KOPT-K1 (cell line): ENCODE results near the gene GSTK1.

Source experiments
- H3K27ac ChIP-seq: fragments of 200-600 bp; sonication (generic); 2 replicates; pipeline ENCODE4 v1.5.1; 2016; ENCODE audit warnings: antibody characterized with exemption, mild to moderate bottlenecking, low read depth, low read length; ENCODE audit not compliant: poor library complexity, severe bottlenecking
- H3K36me3 ChIP-seq: fragments of 200-600 bp; sonication (generic); 2 replicates; pipeline ENCODE4 v1.5.1; 2017; ENCODE audit warnings: antibody characterized with exemption, mild to moderate bottlenecking, low read length, moderate library complexity; ENCODE audit not compliant: insufficient read depth
- H3K9me3 ChIP-seq: fragments of 200-600 bp; sonication (generic); 2 replicates; pipeline ENCODE4 v1.5.1; 2017; ENCODE audit warnings: antibody characterized with exemption, low read length, mild to moderate bottlenecking; ENCODE audit not compliant: insufficient read depth, poor library complexity, severe bottlenecking

The GSTK1 gene

DNA sequence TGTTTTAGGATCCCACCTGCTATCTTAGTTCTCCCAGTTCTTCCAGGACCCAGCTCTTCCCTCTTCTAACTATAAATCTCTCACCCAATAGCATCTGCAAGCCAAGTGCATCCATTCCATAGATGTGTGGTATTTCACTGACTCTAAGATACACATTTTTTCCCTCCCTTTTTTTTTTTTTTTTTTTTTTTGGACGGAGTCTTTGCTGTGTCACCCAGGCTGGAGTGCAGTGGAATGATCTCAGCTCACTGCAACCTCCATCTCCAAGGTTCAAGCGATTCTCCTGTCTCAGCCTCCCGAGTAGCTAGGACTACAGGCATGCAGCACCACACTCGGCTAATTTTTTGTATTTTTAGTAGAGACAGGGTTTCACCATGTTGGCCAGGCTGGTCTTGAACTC lies 26.6 kb downstream of the GSTK1 start:
- Histone ChIP-seq H3K9me3 (peaks cover 13% of the 10 kb centered on the region), H3K36me3 (peaks cover 56% of the 10 kb centered on the region), H3K27ac (peak overlapping the region; percentile 95)

GRCh38 chr7:143290293-143290692 lies 27.1 kb downstream of the GSTK1 start:
- H3K27ac ChIP-seq = peak overlapping the region; percentile 95
- H3K36me3 ChIP-seq = peaks cover 60% of the 10 kb centered on the region
- H3K9me3 ChIP-seq = peaks cover 13% of the 10 kb centered on the region

DNA sequence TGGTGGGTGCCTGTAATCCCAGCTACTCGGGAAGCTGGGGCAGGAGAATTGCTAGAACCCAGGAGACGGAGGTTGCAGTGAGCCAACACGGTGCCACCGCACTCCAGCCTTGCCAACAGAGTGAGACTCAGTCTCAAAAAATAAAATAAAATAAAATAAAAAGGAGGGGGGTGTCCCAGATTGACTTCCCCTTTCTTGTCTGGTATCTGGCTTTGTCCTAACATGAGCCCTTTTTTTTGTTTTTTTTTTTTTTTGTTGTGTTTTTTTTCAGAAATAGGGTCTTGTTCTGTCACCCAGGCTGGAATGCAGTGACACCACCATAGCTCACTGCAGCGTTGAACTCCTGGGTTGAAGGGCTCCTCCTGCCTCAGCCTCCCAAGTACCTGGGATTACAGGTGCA lies 29.6 kb downstream of the GSTK1 start:
- H3K27ac ChIP-seq = no peak overlapping the region
- peaks cover 86% of the 10 kb centered on the region for H3K36me3 ChIP-seq
- H3K9me3 ChIP-seq = peaks cover under 1% of the 10 kb centered on the region

DNA sequence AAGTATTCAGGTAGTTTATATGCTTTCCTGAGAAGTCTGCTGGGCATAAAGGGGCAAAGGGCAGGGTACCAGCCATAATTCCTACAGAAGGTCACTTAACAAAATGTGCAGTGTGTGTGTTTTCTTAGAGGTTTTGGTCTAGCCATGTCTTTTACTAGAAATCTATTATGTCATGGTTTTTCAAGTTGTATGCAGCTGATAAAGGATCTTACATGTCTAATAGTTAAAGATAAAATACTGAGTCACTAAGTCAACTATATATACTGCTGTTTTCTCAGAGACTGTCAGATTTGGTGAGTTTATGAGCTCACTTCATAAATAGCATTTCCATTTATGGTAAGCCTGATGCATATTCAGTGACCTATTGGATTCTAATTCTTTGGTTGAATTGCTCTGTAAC lies 32.6 kb downstream of the GSTK1 start:
- Histone ChIP-seq H3K36me3 (peaks cover 100% of the 10 kb centered on the region), H3K27ac (no peak overlapping the region), H3K9me3 (no peaks in the 10 kb centered on the region)

GRCh38 chr7:143296686-143297085 lies 33.4 kb downstream of the GSTK1 start:
- no peak overlapping the region for H3K27ac ChIP-seq
- peaks cover 100% of the 10 kb centered on the region for H3K36me3 ChIP-seq
- no peaks in the 10 kb centered on the region for H3K9me3 ChIP-seq

DNA sequence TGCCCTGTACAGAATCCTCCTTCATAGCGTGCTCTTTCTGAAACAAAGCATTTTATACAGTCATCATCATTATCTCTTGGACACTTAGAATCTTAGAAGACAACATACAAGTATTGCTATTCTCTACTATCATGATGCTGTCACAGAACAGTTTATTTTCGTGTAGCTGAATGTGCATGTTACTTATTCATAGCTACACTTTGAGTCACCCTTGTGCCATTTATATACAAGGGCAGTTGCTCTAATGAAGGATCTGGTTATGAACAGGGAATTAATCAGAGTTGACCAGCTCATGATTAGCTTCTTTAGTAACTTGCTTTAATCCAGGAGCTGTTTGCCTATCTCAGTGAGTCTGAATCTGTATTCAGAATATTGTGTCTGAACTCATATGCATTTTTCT lies 36.1 kb downstream of the GSTK1 start:
- Histone ChIP-seq H3K36me3 (peaks cover 98% of the 10 kb centered on the region), H3K27ac (no peak overlapping the region), H3K9me3 (no peaks in the 10 kb centered on the region)

GRCh38 chr7:143299840-143300239 lies 36.6 kb downstream of the GSTK1 start:
- no peaks in the 10 kb centered on the region for H3K9me3 ChIP-seq
- no peak overlapping the region for H3K27ac ChIP-seq
- H3K36me3 ChIP-seq = peaks cover 98% of the 10 kb centered on the region

DNA sequence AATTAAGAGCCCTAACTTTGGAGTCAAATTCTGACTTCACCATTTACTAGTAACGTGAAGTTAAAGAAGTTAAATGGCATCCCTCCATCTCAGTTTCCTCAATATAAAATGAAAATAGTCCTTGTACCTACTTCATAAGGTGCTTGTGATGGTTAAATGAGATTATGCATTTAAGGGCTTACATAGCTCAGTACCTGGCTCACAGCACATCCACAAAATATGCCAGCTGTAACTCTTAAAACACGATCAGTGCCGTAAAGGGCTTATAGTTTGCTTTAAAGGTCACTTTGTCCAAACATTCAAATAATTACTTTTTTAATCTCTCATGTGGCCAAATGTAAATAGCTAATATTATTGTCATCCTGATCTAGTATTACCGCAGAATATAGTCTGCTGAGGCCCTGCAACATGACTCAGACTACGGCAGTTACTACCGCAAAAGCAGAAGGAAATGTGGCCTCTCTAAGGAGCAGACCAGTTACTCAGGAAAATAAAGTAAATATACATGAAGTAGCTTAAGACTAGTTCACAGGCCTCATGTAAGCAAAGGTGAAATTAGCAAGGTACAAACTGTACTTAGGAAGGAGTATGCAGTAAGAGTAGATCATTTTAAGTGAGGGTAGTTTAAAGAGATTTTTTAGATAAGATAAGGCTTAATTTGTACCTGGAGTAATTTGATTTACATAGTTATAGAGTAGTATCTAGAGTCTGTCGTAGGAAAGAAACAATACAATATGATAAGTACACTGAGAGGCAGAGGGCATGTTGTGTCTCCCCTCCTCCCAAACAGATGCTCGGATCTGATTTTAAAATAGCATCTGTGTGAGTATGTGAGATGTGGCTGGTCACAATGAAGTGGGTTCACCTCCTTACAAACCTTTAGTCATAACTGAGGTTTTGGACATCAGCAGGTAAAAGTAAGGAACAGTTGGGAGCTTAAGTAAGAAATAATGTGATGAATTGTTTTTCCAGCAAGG lies 38.0 kb downstream of the GSTK1 start:
- Histone ChIP-seq H3K9me3 (no peaks in the 10 kb centered on the region), H3K36me3 (peaks cover 98% of the 10 kb centered on the region), H3K27ac (no peak overlapping the region)

DNA sequence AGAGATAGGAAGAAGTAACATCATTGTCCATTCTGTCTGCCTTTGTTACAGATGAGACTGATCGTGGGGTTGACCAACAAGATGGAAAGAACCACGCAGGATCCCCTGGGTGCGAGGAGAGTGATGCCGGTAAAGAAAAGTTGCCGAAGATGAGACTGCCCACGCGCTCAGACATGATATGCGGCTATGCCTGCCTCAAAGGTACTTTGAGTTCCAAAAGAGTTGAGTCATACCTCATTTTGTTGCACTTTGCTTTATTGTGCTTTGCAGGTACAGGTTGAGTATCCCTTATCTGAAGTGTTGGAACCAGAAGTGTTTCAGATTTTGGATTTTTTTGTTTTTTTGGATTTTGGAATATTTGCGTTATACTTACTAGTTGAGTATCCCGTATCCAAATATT lies 40.5 kb downstream of the GSTK1 start:
- Histone ChIP-seq H3K27ac (no peak overlapping the region), H3K9me3 (no peaks in the 10 kb centered on the region), H3K36me3 (peaks cover 98% of the 10 kb centered on the region)

DNA sequence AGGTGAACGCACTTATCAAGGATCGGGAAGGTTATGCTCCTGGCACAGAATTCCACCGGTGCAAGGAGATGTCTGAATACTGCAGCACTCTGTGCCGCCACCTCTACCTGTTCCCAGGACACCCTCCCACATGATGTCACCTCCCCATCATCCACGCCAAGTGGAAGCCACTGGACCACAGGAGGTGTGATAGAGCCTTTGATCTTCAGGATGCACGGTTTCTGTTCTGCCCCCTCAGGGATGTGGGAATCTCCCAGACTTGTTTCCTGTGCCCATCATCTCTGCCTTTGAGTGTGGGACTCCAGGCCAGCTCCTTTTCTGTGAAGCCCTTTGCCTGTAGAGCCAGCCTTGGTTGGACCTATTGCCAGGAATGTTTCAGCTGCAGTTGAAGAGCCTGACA lies 41.7 kb downstream of the GSTK1 start:
- H3K9me3 ChIP-seq = no peaks in the 10 kb centered on the region
- peaks cover 98% of the 10 kb centered on the region for H3K36me3 ChIP-seq
- no peak overlapping the region for H3K27ac ChIP-seq

- H3K9me3 ChIP-seq = no peaks in the 10 kb centered on the region
- no peak overlapping the region for H3K27ac ChIP-seq
- H3K36me3 ChIP-seq = peaks cover 93% of the 10 kb centered on the region
These were observed 42.3 kb downstream of the GSTK1 start for GRCh38 chr7:143305423-143306070.

GRCh38 chr7:143308632-143309031 lies 45.4 kb downstream of the GSTK1 start:
- H3K36me3 ChIP-seq = peaks cover 64% of the 10 kb centered on the region
- no peaks in the 10 kb centered on the region for H3K9me3 ChIP-seq
- H3K27ac ChIP-seq = no peak overlapping the region

DNA sequence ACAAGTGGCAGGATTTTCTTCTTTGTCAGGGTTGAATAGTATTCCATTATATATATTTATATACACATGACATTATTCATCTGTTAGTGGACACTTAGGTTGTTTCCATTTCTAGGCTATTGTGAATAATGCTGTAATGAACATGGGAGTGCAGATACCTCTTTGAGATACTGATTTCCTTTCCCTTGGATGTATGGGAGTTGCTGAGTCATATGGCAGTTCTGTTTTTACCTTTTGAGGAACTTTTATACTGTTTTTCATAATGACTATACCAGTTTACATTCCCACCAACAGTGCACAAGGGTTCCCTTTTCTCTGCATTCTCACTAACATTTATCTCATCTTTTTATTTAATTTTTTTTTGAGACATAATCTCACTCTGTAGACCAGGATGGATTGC lies 50.9 kb downstream of the GSTK1 start:
- no peak overlapping the region for H3K27ac ChIP-seq

GRCh38 chr7:143315776-143316175 lies 52.5 kb downstream of the GSTK1 start, which contains the start of gene CLCN1:
CLCN1 (plus strand) TSS chr7:143316111; CDS start chr7:143316213, 102 bp downstream.
- Histone ChIP-seq H3K27ac (no peak within 1 kb of the TSS), H3K9me3 (no peaks in the 10 kb centered on the region), H3K36me3 (no peaks in the 10 kb centered on the region)

More for the DNA sequence above, 50.9 kb downstream of the GSTK1 start:
- Histone ChIP-seq H3K36me3 (peaks cover 9% of the 10 kb centered on the region; the same call in 1 of the 2 replicates), H3K9me3 (no peaks in the 10 kb centered on the region)

DNA sequence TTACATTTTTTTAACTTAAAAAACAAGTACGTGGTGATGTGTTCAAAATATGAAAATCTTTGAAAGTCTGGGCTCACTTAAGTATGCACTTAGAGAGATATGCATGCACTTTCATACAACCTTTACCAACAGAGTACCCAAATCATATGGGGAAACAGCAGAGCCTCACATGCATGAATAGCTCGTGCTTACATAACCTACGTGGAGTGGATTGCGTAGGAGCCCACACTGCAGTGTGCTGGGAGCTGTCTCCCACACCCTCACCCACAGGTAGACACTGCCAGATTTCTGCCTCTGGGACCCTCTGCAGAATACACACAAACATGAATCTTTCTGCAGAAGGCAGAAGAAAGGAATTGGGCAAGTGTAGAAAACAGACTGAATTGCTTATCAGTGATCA lies 53.3 kb downstream of the GSTK1 start:
- H3K9me3 ChIP-seq = no peaks in the 10 kb centered on the region
- H3K27ac ChIP-seq = no peak overlapping the region
- H3K36me3 ChIP-seq = no peaks in the 10 kb centered on the region
